ENCODE measurements around the gene DHRS12.
A peak's percentile ranks its signal among the peaks of the same experiment; 100 is the strongest.

DHRS12 gene

GRCh38 chr13:51780099-51780498, 23.9 kb downstream of the DHRS12 start:
- no peak for DNase-seq

GRCh38 chr13:51778392-51778791, 25.6 kb downstream of the DHRS12 start:
- no peak for DNase-seq

- no peak for DNase-seq
These were observed 26.0 kb downstream of the DHRS12 start for GRCh38 chr13:51777921-51778320.

GRCh38 chr13:51776179-51776578, 27.8 kb downstream of the DHRS12 start:
- no peak for DNase-seq

- no peak for DNase-seq
These were observed 30.4 kb downstream of the DHRS12 start for GRCh38 chr13:51773515-51773914.

- no peak for DNase-seq
These were observed 31.2 kb downstream of the DHRS12 start for GRCh38 chr13:51772781-51773180.

- no peak for DNase-seq
These were observed 31.9 kb downstream of the DHRS12 start for GRCh38 chr13:51772105-51772455.

- DNase-seq: no peak
These were observed 32.4 kb downstream of the DHRS12 start for GRCh38 chr13:51771418-51772104.

GRCh38 chr13:51770681-51771417, 33.1 kb downstream of the DHRS12 start:
- no peak for DNase-seq

GRCh38 chr13:51770160-51770559, 33.8 kb downstream of the DHRS12 start:
- no peak for DNase-seq

- DNase-seq: no peak
These were observed 34.4 kb downstream of the DHRS12 start for GRCh38 chr13:51769455-51770127.

- DNase-seq: no peak
These were observed 35.0 kb downstream of the DHRS12 start for GRCh38 chr13:51768976-51769375.

- no peak for DNase-seq
These were observed 35.5 kb downstream of the DHRS12 start for GRCh38 chr13:51768378-51768921.

- no peak for DNase-seq
These were observed 36.9 kb downstream of the DHRS12 start for GRCh38 chr13:51767100-51767499.

GRCh38 chr13:51765142-51765515, 38.8 kb downstream of the DHRS12 start:
- DNase-seq: no peak

- DNase-seq: peak; percentile 70
These were observed 39.5 kb downstream of the DHRS12 start for GRCh38 chr13:51764184-51765141.

- DNase-seq: no peak
These were observed 40.5 kb downstream of the DHRS12 start for GRCh38 chr13:51763486-51763885.

- no peak for DNase-seq
These were observed 42.2 kb downstream of the DHRS12 start for GRCh38 chr13:51761643-51762350.

GRCh38 chr13:51760592-51760991, 43.4 kb downstream of the DHRS12 start:
- DNase-seq: no peak

GRCh38 chr13:51759240-51759639, 44.7 kb downstream of the DHRS12 start:
- DNase-seq: no peak

GRCh38 chr13:51758691-51759090, 45.3 kb downstream of the DHRS12 start:
- DNase-seq: no peak

GRCh38 chr13:51756651-51757050, 47.3 kb downstream of the DHRS12 start:
- no peak for DNase-seq

Data from activated CD4-positive, alpha-beta T cell treated with anti-CD3 and anti-CD28 coated beads, Interleukin-2, Interleukin-6, amounts not matched to agents 100 ng/mL and 50 ng/mL, durations not matched to agents 16 hours and 8 hours (primary cell).